Fibroblast of mammary gland (primary cell): Measurements from ENCODE around the gene PRIM1.

ENCODE experiments used
- DNase-seq: peaks from one replicate; pipeline ENCODE4 v3.0.0-alpha.2; 2010; ENCODE audit warnings: low read depth
- H3K4me3 ChIP-seq: 2 replicates; pipeline ENCODE4 v1.5.1; 2011; ENCODE audit warnings: low read depth, mild to moderate bottlenecking, low read length, moderate library complexity; ENCODE audit not compliant: control insufficient read depth
- TF ChIP-seq, protein P1 (sequence below): conservative IDR thresholded peaks from 2 replicates; pipeline ENCODE4 v1.5.1; 2011; ENCODE audit warnings: low read depth, low read length, inconsistent platforms; ENCODE audit not compliant: control insufficient read depth, insufficient read depth

PRIM1 gene

GRCh38 chr12:56785874-56786273 lies 33.8 kb upstream of the PRIM1 start:
- TF ChIP-seq, protein P1, sequence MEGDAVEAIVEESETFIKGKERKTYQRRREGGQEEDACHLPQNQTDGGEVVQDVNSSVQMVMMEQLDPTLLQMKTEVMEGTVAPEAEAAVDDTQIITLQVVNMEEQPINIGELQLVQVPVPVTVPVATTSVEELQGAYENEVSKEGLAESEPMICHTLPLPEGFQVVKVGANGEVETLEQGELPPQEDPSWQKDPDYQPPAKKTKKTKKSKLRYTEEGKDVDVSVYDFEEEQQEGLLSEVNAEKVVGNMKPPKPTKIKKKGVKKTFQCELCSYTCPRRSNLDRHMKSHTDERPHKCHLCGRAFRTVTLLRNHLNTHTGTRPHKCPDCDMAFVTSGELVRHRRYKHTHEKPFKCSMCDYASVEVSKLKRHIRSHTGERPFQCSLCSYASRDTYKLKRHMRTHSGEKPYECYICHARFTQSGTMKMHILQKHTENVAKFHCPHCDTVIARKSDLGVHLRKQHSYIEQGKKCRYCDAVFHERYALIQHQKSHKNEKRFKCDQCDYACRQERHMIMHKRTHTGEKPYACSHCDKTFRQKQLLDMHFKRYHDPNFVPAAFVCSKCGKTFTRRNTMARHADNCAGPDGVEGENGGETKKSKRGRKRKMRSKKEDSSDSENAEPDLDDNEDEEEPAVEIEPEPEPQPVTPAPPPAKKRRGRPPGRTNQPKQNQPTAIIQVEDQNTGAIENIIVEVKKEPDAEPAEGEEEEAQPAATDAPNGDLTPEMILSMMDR, result no peak
- no peak for DNase-seq

DNA sequence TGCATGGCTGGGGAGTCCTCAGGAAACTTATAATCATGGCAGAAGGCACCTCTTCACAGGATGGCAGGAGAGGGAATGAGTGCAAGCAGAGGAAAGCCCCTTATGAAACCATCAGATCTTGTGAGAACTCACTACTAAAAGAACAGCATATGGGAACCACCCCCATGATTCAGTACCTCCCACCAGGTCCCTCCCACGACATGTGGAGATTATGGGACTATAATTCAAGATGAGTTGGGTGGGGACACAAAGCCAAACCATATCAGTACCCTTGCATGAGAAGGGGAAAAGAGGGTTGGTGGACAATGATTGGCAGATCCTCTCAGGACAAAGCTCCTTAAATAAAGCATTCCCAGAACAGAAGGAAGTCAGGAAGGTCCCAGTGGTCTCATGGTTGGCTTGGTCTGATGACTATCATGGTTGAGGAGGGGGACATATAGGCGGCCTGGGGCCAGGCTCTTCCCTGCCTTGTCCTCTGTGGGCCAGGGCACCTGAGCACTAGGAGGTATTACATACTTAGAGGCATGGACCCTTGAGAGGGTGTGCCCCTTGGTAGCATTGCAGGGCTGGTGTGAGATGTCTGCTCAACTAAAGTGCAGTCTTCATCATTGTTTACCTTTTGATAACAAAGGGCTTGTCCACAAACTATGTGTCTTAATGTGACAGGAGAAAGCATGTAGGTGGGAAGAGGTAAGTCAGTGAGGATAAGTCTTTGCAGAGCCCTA lies 33.2 kb upstream of the PRIM1 start:
- no peak for DNase-seq

More at GRCh38 chr12:56785874-56786273, 33.8 kb upstream of the PRIM1 start:
- no peak overlapping the region for H3K4me3 ChIP-seq

DNA sequence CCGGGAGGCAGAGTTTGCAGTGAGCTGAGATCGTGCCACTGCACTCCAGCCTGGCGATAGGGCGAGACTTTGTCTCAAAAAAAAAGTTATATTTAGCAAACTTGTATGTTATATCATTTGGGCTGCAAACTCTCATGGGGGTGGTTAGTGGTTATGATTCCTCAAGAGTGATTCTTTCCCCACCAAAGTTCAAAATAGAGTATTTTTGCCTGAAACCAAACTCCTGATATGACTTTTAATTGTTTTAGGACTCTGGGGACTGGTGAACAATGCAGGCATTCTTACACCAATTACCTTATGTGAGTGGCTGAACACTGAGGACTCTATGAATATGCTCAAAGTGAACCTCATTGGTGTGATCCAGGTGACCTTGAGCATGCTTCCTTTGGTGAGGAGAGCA lies 29.6 kb upstream of the PRIM1 start:
- no peak for DNase-seq
- TF ChIP-seq, protein P1, result no peak
- no peak overlapping the region for H3K4me3 ChIP-seq

More for the DNA sequence above, 33.2 kb upstream of the PRIM1 start:
- H3K4me3 ChIP-seq, result no peak overlapping the region
- TF ChIP-seq, protein P1, result no peak

- no peak overlapping the region for H3K4me3 ChIP-seq
- DNase-seq, result no peak
- TF ChIP-seq, protein P1, result no peak
Observed at GRCh38 chr12:56778756-56779155, 26.6 kb upstream of the PRIM1 start.

- DNase-seq, result no peak
- no peak overlapping the region for H3K4me3 ChIP-seq
- TF ChIP-seq, protein P1, result no peak
Observed at GRCh38 chr12:56776654-56777053, 24.5 kb upstream of the PRIM1 start.

GRCh38 chr12:56775638-56776037 lies 23.5 kb upstream of the PRIM1 start:
- H3K4me3 ChIP-seq, result no peak overlapping the region
- DNase-seq, result no peak
- TF ChIP-seq, protein P1, result no peak

- H3K4me3 ChIP-seq, result no peak overlapping the region
- TF ChIP-seq, protein P1, result no peak
- DNase-seq, result no peak
Observed at GRCh38 chr12:56773113-56773512, 21.0 kb upstream of the PRIM1 start.
